HepG2 (cell line): ENCODE measurements around the gene STRADB. TPM values are rescaled to one million over a fixed set of nuclear protein-coding genes. Genes with fewer than 3 reads are reported as not detected.

Experiments used
- ATAC-seq: fragments of 200-7000 bp; cut with Tn5 transposase; 3 replicates; pipeline ENCODE4 v1.9.1; 2020; ENCODE audit warnings: mild to moderate bottlenecking, moderate library complexity
- BruUV-seq: library from RNA; stranded (reverse); fragments of 400-500 nt; replicated peaks from 2 replicates; lab custom pipeline; 2021; lab: Mats Ljungman, UMichigan
- CTCF ChIA-PET: fragments of 300-600 bp; formaldehyde crosslinking; extraction: SDS; loops from one replicate; lab custom pipeline; 2021; ENCODE audit warnings: low total read pairs, inconsistent platforms, low intra/inter-chr PET ratio; lab: Yijun Ruan, JAX
- POLR2A ChIA-PET: fragments of 350-600 bp; sonication (Branson Sonifier 250); formaldehyde crosslinking; loops from one replicate; lab custom pipeline; 2020; ENCODE audit warnings: antibody characterized with exemption, inconsistent platforms; lab: Yijun Ruan, JAX
- DNase-seq: peaks from one replicate; pipeline ENCODE4 v3.0.0-alpha.2; 2015; ENCODE audit warnings: low spot score
- FAIRE-seq: peaks from 3 replicates; lab custom pipeline; 2011; peaks lifted over from hg19 to GRCh38; lab: Jason Lieb, UNC
- H2AFZ ChIP-seq: one replicate; pipeline ENCODE4 v1.6.1; 2011; ENCODE audit warnings: low read length, inconsistent platforms
- H3K27ac ChIP-seq: fragments of 300-600 bp; 3 replicates; pipeline ENCODE4 v1.8.0; 2011; ENCODE audit warnings: mixed run types, mild to moderate bottlenecking, mixed read lengths, low read length, inconsistent platforms; ENCODE audit not compliant: insufficient read depth; ENCODE audit errors: extremely low read length
- H3K27me3 ChIP-seq, 2 experiments: fragments of 200-600 bp in 1 of 2; 2 replicates in 1 of 2; 3 replicates in 1 of 2; pipeline versions ENCODE4 v1.6.0 to v1.8.0; 2011; ENCODE audit warnings: low read length in 2 of 2, mild to moderate bottlenecking in 2 of 2, moderate library complexity in 2 of 2, inconsistent platforms in 1 of 2; ENCODE audit not compliant: insufficient read depth in 2 of 2, control insufficient read depth in 1 of 2
- H3K36me3 ChIP-seq, 2 experiments: fragments of 200-600 bp in 1 of 2; replicated peaks in 1 of 2; 2 replicates in 1 of 2; 3 replicates in 1 of 2; pipeline versions ENCODE4 v1.5.1 to v1.8.0; 2011; ENCODE audit warnings: low read length in 2 of 2, inconsistent platforms in 1 of 2; ENCODE audit not compliant: insufficient read depth in 2 of 2, control insufficient read depth in 1 of 2
- H3K4me1 ChIP-seq: 2 replicates; pipeline ENCODE4 v1.5.1; 2012; ENCODE audit warnings: low read length, inconsistent platforms; ENCODE audit not compliant: insufficient read depth
- H3K4me2 ChIP-seq: 2 replicates; pipeline ENCODE4 v1.6.0; 2011; ENCODE audit warnings: low read depth, low read length, inconsistent platforms
- H3K4me3 ChIP-seq, 3 experiments: fragments of 200-600 bp in 1 of 3; sonication (generic), shearing (Covaris generic) in 1 of 3; replicated peaks in 1 of 3; 2 replicates each; pipeline ENCODE4 v1.5.1; 2011 to 2016; ENCODE audit warnings: low read length in 3 of 3, inconsistent platforms in 2 of 3, low read depth in 2 of 3, mild to moderate bottlenecking in 2 of 3, control low read depth in 1 of 3, mixed read lengths in 1 of 3; ENCODE audit not compliant: insufficient read depth in 1 of 3
- H3K79me2 ChIP-seq: one replicate; pipeline ENCODE4 v1.6.1; 2011; ENCODE audit warnings: low read length, inconsistent platforms; ENCODE audit not compliant: insufficient read depth
- H3K9ac ChIP-seq: 2 replicates; pipeline ENCODE4 v1.6.0; 2011; ENCODE audit warnings: mild to moderate bottlenecking, low read depth, low read length, inconsistent platforms; ENCODE audit not compliant: insufficient read depth
- H3K9me3 ChIP-seq: 2 replicates; pipeline ENCODE4 v1.5.1; 2012; ENCODE audit warnings: mild to moderate bottlenecking, low read length
- H4K20me1 ChIP-seq: 2 replicates; pipeline ENCODE4 v1.6.0; 2011; ENCODE audit warnings: inconsistent platforms, mild to moderate bottlenecking, low read length, moderate library complexity; ENCODE audit not compliant: insufficient read depth
- CREB1 ChIP-seq, 2 experiments: fragments of 450-650 bp in 1 of 2; IDR thresholded peaks; 2 replicates each; pipeline ENCODE4 v1.6.1; 2016 to 2017; ENCODE audit warnings: control low read depth in 1 of 2, mild to moderate bottlenecking in 1 of 2, missing compliant biosample characterization in 1 of 2, missing genetic modification characterization in 1 of 2
- MEF2D ChIP-seq: sonication (generic); formaldehyde crosslinking; IDR thresholded peaks from 2 replicates; pipeline ENCODE4 v1.5.1; 2020; ENCODE audit warnings: mild to moderate bottlenecking, missing genetic modification reagents
- NCOA2 ChIP-seq: sonication (generic); formaldehyde crosslinking; IDR thresholded peaks from 2 replicates; pipeline ENCODE4 v1.8.0; 2022; ENCODE audit warnings: inconsistent platforms
- ONECUT2 ChIP-seq: sonication (generic); formaldehyde crosslinking; IDR thresholded peaks from 2 replicates; pipeline ENCODE4 v1.4.0; 2020; ENCODE audit warnings: missing genetic modification reagents
- ZNF607 ChIP-seq: sonication (generic); formaldehyde crosslinking; IDR thresholded peaks from 2 replicates; pipeline ENCODE4 v1.5.1; 2020; ENCODE audit warnings: missing genetic modification reagents, mild to moderate bottlenecking, borderline replicate concordance
- ZNF629 ChIP-seq: sonication (generic); formaldehyde crosslinking; conservative IDR thresholded peaks from 2 replicates; pipeline ENCODE4 v1.5.0; 2020; ENCODE audit warnings: missing genetic modification reagents
- WGBS: methylation state at CpG from one replicate; pipeline ENCODE4 v1.1.6; 2017; ENCODE audit warnings: low lambda C conversion rate; 5-methylcytosine and 5-hydroxymethylcytosine counted together
- in situ Hi-C: cut with HindIII; loops from 2 replicates; pipeline ENCODE4 v1.10.0; 2017; ENCODE audit warnings: low pct_unique_long_range_greater_than_20kb; ENCODE audit not compliant: extremely low pct_ligation_motif_present
- intact Hi-C: fragments of 100-400 bp; cut with micrococcal nuclease; formaldehyde crosslinking; loops from one replicate; pipeline ENCODE4 v1.10.0; 2022; ENCODE audit not compliant: unreplicated experiment
- polyA plus RNA-seq, 8 experiments: library from polyadenylated mRNA; depleted of rRNA in 3 of 8; stranded (reverse) in 7 of 8; unstranded in 1 of 8; fragments of >200 nt; fragmentation: Illumina TruSeq in 4 of 8; extraction: Trizol in 4 of 8; gene quantifications; 2 replicates each; pipeline versions ENCODE4 v1.2.1 to v1.2.3, GENCODE V29; 2011 to 2016; ENCODE audit warnings: low read depth in 4 of 8, missing spikeins in 1 of 8, mixed read lengths in 1 of 8; ENCODE audit not compliant: insufficient read depth in 1 of 8
- total RNA-seq, 5 experiments: library from RNA; depleted of rRNA; stranded (reverse); fragments of >200 nt; fragmentation: Illumina TruSeq; extraction: Trizol; gene quantifications; 2 replicates each; pipeline ENCODE4 v1.2.3, GENCODE V29; 2016; ENCODE audit warnings: low read depth in 1 of 5

STRADB gene
- total and polyA plus RNA-seq, 2 of the 13 experiments (the other 11 are each of a cell fraction or from before 2014, with no cell fraction given) = 34.1 to 66.6 TPM

DNA sequence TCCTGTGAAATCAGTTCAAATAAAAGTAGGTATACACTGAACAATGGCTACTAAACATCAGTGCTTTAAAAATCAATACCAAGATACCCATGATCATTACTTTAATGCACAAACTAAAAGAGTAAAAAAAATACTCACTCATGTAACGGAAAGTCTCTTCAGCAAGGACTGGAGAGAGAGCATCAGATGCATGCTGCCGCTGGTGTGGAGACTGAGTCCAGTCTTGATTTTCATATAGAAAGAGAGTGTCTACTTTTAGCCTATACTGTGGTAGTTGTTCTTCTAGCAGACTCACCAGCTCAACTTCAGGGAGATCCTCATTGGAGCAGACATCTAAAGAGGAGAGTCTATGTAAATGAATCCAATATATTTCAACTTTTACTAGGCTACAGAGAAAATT lies 44.3 kb upstream of the STRADB start:
- Histone ChIP-seq H3K36me3 (peaks cover 0 to 3% of the 10 kb centered on the region in 2 experiments; a peak in 2 of 5 replicates), H2AFZ (no peak overlapping the region), H3K4me1 (peaks cover 25% of the 10 kb centered on the region), H3K9me3 (no peaks in the 10 kb centered on the region), H3K27me3 (no peaks in the 10 kb centered on the region), H3K79me2 (no peaks in the 10 kb centered on the region), H3K27ac (peak overlapping the region; percentile 39), H3K4me2 (no peak overlapping the region), H3K9ac (no peak overlapping the region), H4K20me1 (no peaks in the 10 kb centered on the region), H3K4me3 (no peak overlapping the region)
- BruUV-seq = no TSS peak
- FAIRE-seq = no peak
- no peak for TF ChIP-seq ZNF607 (CRISPR knock-in tag)
- peak; percentile 68 for TF ChIP-seq ZNF629 (CRISPR knock-in tag)
- TF ChIP-seq MEF2D (CRISPR knock-in tag) = no peak
- 0 out of 2 replicates have a peak, but pooled peaks have one; percentile 19 for TF ChIP-seq NCOA2 (CRISPR knock-in tag)
- 0 out of 2 replicates have a peak, but pooled peaks have one; percentile 16 for TF ChIP-seq ONECUT2 (CRISPR knock-in tag)
- intact Hi-C loops (loop anchor here (2.0 kb wide), 1 partner anchor 44 kb away; the partner anchor contains the start of genes STRADB and TRAK2), in situ Hi-C loops (no loop called here)
- POLR2A ChIA-PET = interaction anchor here (0.5 to 1.1 kb wide), 2 partner anchors 45 to 150 kb away, joined by 3 to 4 read pairs; no protein-coding TSS in a partner anchor
- 92% methylated on average over 2 of the region's 2 CpGs for WGBS
- peak; percentile 57 for ATAC-seq
- no peak for DNase-seq
- CTCF ChIA-PET = no interaction called here

DNA sequence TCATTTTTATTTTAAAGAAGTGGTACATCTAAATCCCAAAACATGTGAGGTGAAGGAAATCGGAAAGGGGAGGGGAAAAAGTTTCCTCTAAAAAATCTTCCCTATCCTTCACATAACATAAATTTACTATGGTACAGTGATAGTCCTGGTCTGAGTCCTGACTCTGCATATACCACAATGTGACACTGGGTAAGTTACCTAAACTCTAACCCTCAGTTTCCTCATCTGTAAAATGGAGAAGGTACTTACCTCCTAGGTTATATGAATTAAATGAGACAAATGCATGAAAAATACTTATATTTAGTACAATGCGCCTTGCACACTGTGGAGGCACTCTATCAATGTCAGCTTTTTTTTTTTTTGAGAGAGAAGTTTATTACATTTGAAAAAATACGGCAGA lies 42.6 kb upstream of the STRADB start:
- peak; percentile 69 for TF ChIP-seq ZNF629 (CRISPR knock-in tag)
- no peak for TF ChIP-seq CREB1 (IDR thresholded peaks at IDR 0.05)
- TF ChIP-seq CREB1 (CRISPR knock-in tag; IDR thresholded peaks at IDR 0.05) = no peak
- ChIA-PET POLR2A (interaction anchor here (0.6 kb wide), 1 partner anchor 41 kb away, joined by 3 read pairs; no protein-coding TSS in a partner anchor), CTCF (no interaction called here)
- 94% methylated on average over 3 of the region's 3 CpGs for WGBS
- Histone ChIP-seq H3K27ac (no peak overlapping the region), H3K27me3 (no peaks in the 10 kb centered on the region), H3K4me2 (no peak overlapping the region), H3K4me1 (peaks cover 25% of the 10 kb centered on the region), H3K9me3 (no peaks in the 10 kb centered on the region), H3K79me2 (peaks cover 1% of the 10 kb centered on the region), H2AFZ (no peak overlapping the region), H3K36me3 (peaks cover 0 to 3% of the 10 kb centered on the region in 2 experiments; a peak in 2 of 5 replicates), H4K20me1 (no peaks in the 10 kb centered on the region), H3K4me3 (no peak overlapping the region), H3K9ac (no peak overlapping the region)
- DNase-seq (no peak), ATAC-seq (no peak), FAIRE-seq (no peak)
- no TSS peak for BruUV-seq
- in situ Hi-C loops = no loop called here
- intact Hi-C loops = no loop called here
